ENCODE data around the gene EFCC1. TPM values are rescaled to one million over a fixed set of nuclear protein-coding genes. Genes with fewer than 3 reads are reported as not detected.
A peak's percentile ranks its signal among the peaks of the same experiment; 100 is the strongest.

The EFCC1 gene
- total RNA-seq, 2 donors from 2014 or later, result 0.31 to 0.93 TPM

- no peak for TF ChIP-seq CTCF (conservative IDR thresholded peaks at IDR 0.05)
- no peak overlapping the region for H3K9ac ChIP-seq (ENCODE audit: extremely low read depth, low read length, poor library complexity, severe bottlenecking)
- H3K27ac ChIP-seq (ENCODE audit: low read depth, low read length), result no peak overlapping the region
- peaks cover 4% of the 10 kb centered on the region for H3K36me3 Mint-ChIP-seq (ENCODE audit: low read depth)
- peaks cover 31% of the 10 kb centered on the region for H3K4me1 Mint-ChIP-seq
- H3K9me3 ChIP-seq (ENCODE audit: control insufficient read depth, low read length), result no peaks in the 10 kb centered on the region
- no peak overlapping the region for H3K27ac Mint-ChIP-seq
- H3K4me1 ChIP-seq (ENCODE audit: control insufficient read depth, insufficient read depth, low read length), result peaks cover 4% of the 10 kb centered on the region
- no peak overlapping the region for H3K4me3 Mint-ChIP-seq
- 90 to 91% methylated on average over 11 to 12 of the region's 12 CpGs for WGBS, 2 experiments (ENCODE audit: insufficient coverage in 1 of 2, insufficient read length in 1 of 2)
- peaks cover 19% of the 10 kb centered on the region for H3K27me3 Mint-ChIP-seq (ENCODE audit: insufficient read depth)
- DNase-seq, result peak; percentile 36
- H3K9me3 Mint-ChIP-seq, result peaks cover 7% of the 10 kb centered on the region
- H3K27me3 ChIP-seq (ENCODE audit: control insufficient read depth, insufficient read depth, low read length, poor library complexity, severe bottlenecking), result no peaks in the 10 kb centered on the region
- no peak overlapping the region for H3K4me3 ChIP-seq (ENCODE audit: low read length)
- no peaks in the 10 kb centered on the region for H3K36me3 ChIP-seq (ENCODE audit: control insufficient read depth, insufficient read depth, low read length)
Measured at GRCh38 chr3:129050556-129051295, 49.6 kb downstream of the EFCC1 start.

DNA sequence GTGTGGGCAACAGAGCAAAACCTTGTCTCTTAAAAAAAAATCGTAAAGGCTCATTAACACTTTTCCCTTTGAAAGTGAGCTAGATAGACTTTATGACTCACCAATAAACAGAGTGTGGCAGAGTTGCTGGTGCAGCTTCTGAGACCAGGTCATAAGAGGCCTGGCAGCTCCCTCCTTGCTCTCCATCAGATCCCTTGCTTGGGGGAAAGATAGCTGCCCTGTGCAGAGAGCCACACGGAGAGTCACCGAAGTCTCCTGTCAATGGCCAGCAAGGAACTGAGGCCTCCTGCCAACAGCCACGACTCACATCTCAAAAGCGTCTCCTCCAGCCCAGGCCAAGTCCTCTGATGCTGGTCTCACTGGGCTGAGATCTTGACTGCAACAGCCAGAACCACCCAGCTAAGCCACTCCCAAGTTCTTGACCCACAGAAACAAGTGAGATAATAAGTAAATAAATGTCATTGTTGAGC is 50.8 kb downstream of the EFCC1 start:
- Histone ChIP-seq H3K27ac (ENCODE audit: low read depth, low read length) (no peak overlapping the region), H3K9me3 (ENCODE audit: control insufficient read depth, low read length) (no peaks in the 10 kb centered on the region), H3K4me3 (ENCODE audit: low read length) (no peak overlapping the region), H3K27me3 (ENCODE audit: control insufficient read depth, insufficient read depth, low read length, poor library complexity, severe bottlenecking) (no peaks in the 10 kb centered on the region), H3K36me3 (ENCODE audit: control insufficient read depth, insufficient read depth, low read length) (no peaks in the 10 kb centered on the region), H3K4me1 (ENCODE audit: control insufficient read depth, insufficient read depth, low read length) (peaks cover 7% of the 10 kb centered on the region), H3K9ac (ENCODE audit: extremely low read depth, low read length, poor library complexity, severe bottlenecking) (no peak overlapping the region)
- Mint-ChIP-seq H3K4me1 (peaks cover 41% of the 10 kb centered on the region), H3K27ac (peak overlapping the region; percentile 21), H3K4me3 (no peak overlapping the region), H3K36me3 (ENCODE audit: low read depth) (peaks cover 4% of the 10 kb centered on the region), H3K27me3 (ENCODE audit: insufficient read depth) (peaks cover 13% of the 10 kb centered on the region), H3K9me3 (peaks cover 7% of the 10 kb centered on the region)
- TF ChIP-seq CTCF (conservative IDR thresholded peaks at IDR 0.05), result no peak
- WGBS, 2 experiments (ENCODE audit: insufficient coverage in 1 of 2, insufficient read length in 1 of 2), result 77 to 89% methylated on average over 4 to 5 of the region's 5 CpGs
- DNase-seq, result peak; percentile 48

DNA sequence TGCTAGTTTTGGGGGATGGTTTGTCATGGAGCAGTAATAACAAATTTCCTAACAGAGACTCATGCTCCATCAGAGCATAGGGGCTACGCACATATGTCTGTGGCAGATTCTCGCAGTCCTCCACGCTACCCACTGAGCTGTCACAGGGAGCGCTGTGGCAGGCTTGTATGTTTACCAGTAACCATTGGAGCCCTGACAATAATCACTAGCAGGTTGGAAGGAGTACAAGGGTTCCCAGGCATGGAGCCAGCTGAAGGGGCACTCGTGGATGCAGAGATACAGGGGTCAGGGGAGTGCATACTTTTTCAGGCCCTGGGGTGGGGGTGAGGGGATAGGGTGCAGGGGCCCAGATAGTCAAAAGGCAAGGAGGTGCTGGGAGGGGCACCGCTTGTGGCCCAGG is 51.6 kb downstream of the EFCC1 start:
- 91 to 95% methylated on average over 4 to 6 of the region's 6 CpGs for WGBS, 2 experiments (ENCODE audit: insufficient coverage in 1 of 2, insufficient read length in 1 of 2)
- TF ChIP-seq CTCF (conservative IDR thresholded peaks at IDR 0.05), result no peak
- no peak overlapping the region for H3K4me3 ChIP-seq (ENCODE audit: low read length)

More for the DNA sequence above, 51.6 kb downstream of the EFCC1 start:
- Mint-ChIP-seq H3K36me3 (ENCODE audit: low read depth) (peaks cover 4% of the 10 kb centered on the region), H3K4me1 (peaks cover 43% of the 10 kb centered on the region), H3K27me3 (ENCODE audit: insufficient read depth) (peaks cover 8% of the 10 kb centered on the region), H3K27ac (no peak overlapping the region), H3K9me3 (peaks cover 7% of the 10 kb centered on the region), H3K4me3 (no peak overlapping the region)
- Histone ChIP-seq H3K4me1 (ENCODE audit: control insufficient read depth, insufficient read depth, low read length) (peaks cover 7% of the 10 kb centered on the region), H3K27me3 (ENCODE audit: control insufficient read depth, insufficient read depth, low read length, poor library complexity, severe bottlenecking) (no peaks in the 10 kb centered on the region), H3K27ac (ENCODE audit: low read depth, low read length) (no peak overlapping the region), H3K36me3 (ENCODE audit: control insufficient read depth, insufficient read depth, low read length) (no peaks in the 10 kb centered on the region), H3K9me3 (ENCODE audit: control insufficient read depth, low read length) (no peaks in the 10 kb centered on the region), H3K9ac (ENCODE audit: extremely low read depth, low read length, poor library complexity, severe bottlenecking) (no peak overlapping the region)
- peak; percentile 35 for DNase-seq

All from endodermal cell (in vitro differentiated cells).